ENCODE results near the gene ZNF615.
"Not testable (repeated sequence)": the region's sequence is repeated elsewhere in the genome, so short reads cannot be mapped to it uniquely, and the experiment has no call there.

The ZNF615 gene

GRCh38 chr19:51980116-51980736 is 27.8 kb downstream of the ZNF615 start:
- DNase-seq (ENCODE audit: low spot score) = no peak

GRCh38 chr19:51978882-51979281 is 29.1 kb downstream of the ZNF615 start:
- no peak for DNase-seq (ENCODE audit: low spot score)

GRCh38 chr19:51977346-51977745 is 30.7 kb downstream of the ZNF615 start:
- DNase-seq (ENCODE audit: low spot score) = no peak

- DNase-seq (ENCODE audit: low spot score) = no peak
Measured at GRCh38 chr19:51976852-51977251, 31.2 kb downstream of the ZNF615 start.

- DNase-seq (ENCODE audit: low spot score) = not testable (repeated sequence)
Measured at GRCh38 chr19:51975787-51976186, 32.2 kb downstream of the ZNF615 start.

GRCh38 chr19:51971624-51972023 is 36.4 kb downstream of the ZNF615 start:
- no peak for DNase-seq (ENCODE audit: low spot score)

GRCh38 chr19:51970718-51971117 is 37.3 kb downstream of the ZNF615 start:
- DNase-seq (ENCODE audit: low spot score) = no peak

- no peak for DNase-seq (ENCODE audit: low spot score)
Measured at GRCh38 chr19:51965583-51965982, 42.4 kb downstream of the ZNF615 start.

- DNase-seq (ENCODE audit: low spot score) = not testable (repeated sequence)
Measured at GRCh38 chr19:51960621-51961233, 47.3 kb downstream of the ZNF615 start.

- DNase-seq (ENCODE audit: low spot score) = no peak
Measured at GRCh38 chr19:51959791-51960190, 48.2 kb downstream of the ZNF615 start.

GRCh38 chr19:51957846-51958245 is 50.2 kb downstream of the ZNF615 start:
- not testable (repeated sequence) for DNase-seq (ENCODE audit: low spot score)

- no peak for DNase-seq (ENCODE audit: low spot score)
Measured at GRCh38 chr19:51948975-51949374, 59.0 kb downstream of the ZNF615 start.

GRCh38 chr19:51946602-51947001 is 61.4 kb downstream of the ZNF615 start:
- no peak for DNase-seq (ENCODE audit: low spot score)

GRCh38 chr19:51944798-51945552 is 63.0 kb downstream of the ZNF615 start:
- DNase-seq (ENCODE audit: low spot score) = no peak

All from kidney capillary endothelial cell (primary cell).